WTC11 (cell line): ENCODE measurements around the gene ECI1. TPM values are rescaled to one million over a fixed set of nuclear protein-coding genes. Genes with fewer than 3 reads are reported as not detected.
"Not testable (repeated sequence)": the region's sequence is repeated elsewhere in the genome, so short reads cannot be mapped to it uniquely, and the experiment has no call there.

Experiments used
- ATAC-seq: fragments of 200-7000 bp; cut with Tn5 transposase; 2 replicates; pipeline ENCODE4 v1.10.0; 2021; ENCODE audit warnings: mild to moderate bottlenecking, moderate library complexity
- CTCF ChIA-PET: fragments of 300-600 bp; sonication (Branson Sonifier 250); formaldehyde crosslinking; loops from one replicate; lab custom pipeline; 2021; ENCODE audit warnings: antibody characterized with exemption; lab: Charles Lee
- POLR2A ChIA-PET: fragments of 350-600 bp; sonication (Branson Sonifier 250); formaldehyde crosslinking; loops from one replicate; lab custom pipeline; 2021; ENCODE audit warnings: antibody characterized with exemption; lab: Charles Lee
- DNase-seq: peaks from one replicate; pipeline ENCODE4 v3.0.0; 2021; ENCODE audit warnings: low spot score
- H3K27ac Mint-ChIP-seq: 2 replicates; pipeline ENCODE4 v1.8.0; 2021; ENCODE audit warnings: mixed read lengths
- H3K27me3 Mint-ChIP-seq: 2 replicates; pipeline ENCODE4 v1.8.0; 2021; ENCODE audit warnings: low read depth, mild to moderate bottlenecking, moderate library complexity, mixed read lengths
- H3K36me3 Mint-ChIP-seq: 2 replicates; pipeline ENCODE4 v1.8.0; 2021; ENCODE audit warnings: mixed read lengths
- H3K4me1 Mint-ChIP-seq: 2 replicates; pipeline ENCODE4 v1.8.0; 2022; ENCODE audit warnings: mixed read lengths
- H3K4me3 Mint-ChIP-seq: 2 replicates; pipeline ENCODE4 v1.8.0; 2021; ENCODE audit warnings: mild to moderate bottlenecking, moderate library complexity, mixed read lengths
- H3K9me3 Mint-ChIP-seq: 2 replicates; pipeline ENCODE4 v1.8.0; 2021; ENCODE audit warnings: mixed read lengths
- ELF4 ChIP-seq: sonication (generic); formaldehyde crosslinking; IDR thresholded peaks from 2 replicates; pipeline ENCODE4 v1.8.1; 2022; ENCODE audit warnings: low read depth, mild to moderate bottlenecking, moderate library complexity, missing genetic modification reagents
- EMX1 ChIP-seq: fragments of 250-450 bp; sonication (Bioruptor Pico); IDR thresholded peaks from 2 replicates; pipeline ENCODE4 v1.8.0; 2021; ENCODE audit warnings: mild to moderate bottlenecking
- ETV6 ChIP-seq: sonication (generic); formaldehyde crosslinking; IDR thresholded peaks from 2 replicates; pipeline ENCODE4 v1.8.1; 2022; ENCODE audit warnings: mild to moderate bottlenecking, missing genetic modification reagents
- GABPB1 ChIP-seq: sonication (generic); formaldehyde crosslinking; IDR thresholded peaks from 2 replicates; pipeline ENCODE4 v1.8.1; 2023; ENCODE audit warnings: mild to moderate bottlenecking, missing genetic modification reagents
- HMGA2 ChIP-seq: fragments of 250-450 bp; sonication (Bioruptor Pico); IDR thresholded peaks from 2 replicates; pipeline ENCODE4 v1.4.0; 2021; ENCODE audit warnings: mild to moderate bottlenecking, moderate library complexity
- JAZF1 ChIP-seq: fragments of 250-450 bp; sonication (Bioruptor Pico); IDR thresholded peaks from 2 replicates; pipeline ENCODE4 v1.9.0; 2021; ENCODE audit warnings: moderate library complexity, mild to moderate bottlenecking, inconsistent platforms
- NFYB ChIP-seq: sonication (generic); formaldehyde crosslinking; conservative IDR thresholded peaks from 2 replicates; pipeline ENCODE4 v1.8.0; 2022; ENCODE audit warnings: low read depth, missing genetic modification reagents
- NR1H2 ChIP-seq: sonication (generic); formaldehyde crosslinking; IDR thresholded peaks from 2 replicates; pipeline ENCODE4 v1.9.0; 2021; ENCODE audit warnings: mild to moderate bottlenecking, moderate library complexity, missing genetic modification reagents
- NR2C2 ChIP-seq: sonication (generic); formaldehyde crosslinking; IDR thresholded peaks from 2 replicates; pipeline ENCODE4 v1.8.0; 2022; ENCODE audit warnings: mild to moderate bottlenecking, missing genetic modification reagents
- NR3C1 ChIP-seq: sonication (generic); formaldehyde crosslinking; conservative IDR thresholded peaks from 2 replicates; pipeline ENCODE4 v1.8.1; 2023; ENCODE audit warnings: low read depth, mild to moderate bottlenecking, missing genetic modification reagents
- RORB ChIP-seq: fragments of 250-450 bp; sonication (Bioruptor Pico); IDR thresholded peaks from 2 replicates; pipeline ENCODE4 v1.9.0; 2021; ENCODE audit warnings: mild to moderate bottlenecking
- TP53 ChIP-seq: sonication (generic); formaldehyde crosslinking; IDR thresholded peaks from 2 replicates; pipeline ENCODE4 v1.8.1; 2023; ENCODE audit warnings: mild to moderate bottlenecking, missing genetic modification reagents
- ZNF232 ChIP-seq: sonication (generic); formaldehyde crosslinking; IDR thresholded peaks from 2 replicates; pipeline ENCODE4 v1.8.0; 2022; ENCODE audit warnings: mild to moderate bottlenecking, missing genetic modification reagents
- ZNF396 ChIP-seq: fragments of 250-450 bp; sonication (Bioruptor Pico); IDR thresholded peaks from 2 replicates; pipeline ENCODE4 v1.8.0; 2021; ENCODE audit warnings: mild to moderate bottlenecking, moderate library complexity, borderline replicate concordance
- ZNF423 ChIP-seq: fragments of 250-450 bp; sonication (Bioruptor Pico); IDR thresholded peaks from 2 replicates; pipeline ENCODE4 v2.1.2; 2022; ENCODE audit warnings: mild to moderate bottlenecking, moderate library complexity
- total RNA-seq: library from RNA; stranded (reverse); gene quantifications from 3 replicates; pipeline ENCODE4 v1.2.3, GENCODE V29; 2021
- TF ChIP-seq, protein P1 (sequence below): sonication (generic); formaldehyde crosslinking; IDR thresholded peaks from 2 replicates; pipeline ENCODE4 v1.8.0; 2022; ENCODE audit warnings: mild to moderate bottlenecking, missing genetic modification reagents
- TF ChIP-seq, protein P2 (sequence below): sonication (generic); formaldehyde crosslinking; conservative IDR thresholded peaks from 2 replicates; pipeline ENCODE4 v1.8.1; 2022; ENCODE audit warnings: mild to moderate bottlenecking, missing genetic modification reagents

Gene ECI1
- total RNA-seq, 1 experiment from 2014 or later: 100 TPM

DNA sequence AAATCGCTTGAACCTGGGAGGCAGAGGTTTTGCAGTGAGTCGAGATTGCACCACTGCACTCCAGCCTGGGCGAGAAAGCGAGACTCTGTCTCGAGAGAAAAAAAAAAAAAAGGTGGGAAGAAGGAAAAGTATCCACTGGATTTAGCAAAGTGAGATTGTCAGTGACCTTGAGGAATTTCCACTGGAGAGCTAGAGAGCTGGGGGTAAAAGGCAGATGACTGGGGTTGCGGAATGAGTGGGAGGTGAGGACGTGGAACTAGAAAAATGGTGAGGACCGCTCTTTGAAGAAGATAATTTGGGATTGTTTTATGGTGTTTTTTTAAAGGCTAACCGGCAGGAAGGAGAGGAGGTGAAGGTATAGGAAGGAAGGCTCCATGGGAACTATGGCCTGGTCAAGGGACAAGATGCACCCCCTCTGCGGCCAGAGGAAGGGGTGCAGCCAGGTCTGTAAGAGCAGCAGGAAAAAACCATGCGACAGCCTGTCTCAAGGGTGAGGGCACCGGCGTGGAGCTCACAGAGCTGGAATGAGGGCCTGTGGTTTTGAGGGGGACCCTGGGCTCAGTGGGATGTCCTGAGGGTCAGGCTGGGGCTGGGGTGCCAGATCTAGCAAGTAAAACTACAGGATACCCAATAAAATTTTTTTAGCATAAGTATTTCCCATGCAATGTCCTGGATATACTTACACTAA, 46.8 kb downstream of the ECI1 start:
- Mint-ChIP-seq H3K4me3 (peak overlapping the region; percentile 60), H3K27ac (0 out of 2 replicates have a peak overlapping the region, but pooled peaks have one; percentile 0), H3K36me3 (peaks cover 14% of the 10 kb centered on the region), H3K9me3 (no peaks in the 10 kb centered on the region), H3K27me3 (peaks cover 32% of the 10 kb centered on the region), H3K4me1 (peaks cover 11% of the 10 kb centered on the region)
- ATAC-seq: peak; percentile 4; the same call in 1 of the 2 replicates
- DNase-seq: no peak
- ChIA-PET CTCF (interaction anchor here (1.0 to 2.7 kb wide), 2 partner anchors 9 to 224 kb away, joined by 4 to 13 read pairs; partner anchors contain the start of gene CASKIN1), POLR2A (interaction anchor here (0.6 to 1.5 kb wide), 3 partner anchors 10 to 49 kb away, joined by 3 to 4 read pairs (median 3); partner anchors contain the start of genes ECI1, PGP and TRAF7)
- TF ChIP-seq TP53 (CRISPR knock-in tag) (0 out of 2 replicates have a peak, but pooled peaks have one; percentile 14), GABPB1 (CRISPR knock-in tag) (no peak), JAZF1 (CRISPR knock-in tag) (no peak)

DNA sequence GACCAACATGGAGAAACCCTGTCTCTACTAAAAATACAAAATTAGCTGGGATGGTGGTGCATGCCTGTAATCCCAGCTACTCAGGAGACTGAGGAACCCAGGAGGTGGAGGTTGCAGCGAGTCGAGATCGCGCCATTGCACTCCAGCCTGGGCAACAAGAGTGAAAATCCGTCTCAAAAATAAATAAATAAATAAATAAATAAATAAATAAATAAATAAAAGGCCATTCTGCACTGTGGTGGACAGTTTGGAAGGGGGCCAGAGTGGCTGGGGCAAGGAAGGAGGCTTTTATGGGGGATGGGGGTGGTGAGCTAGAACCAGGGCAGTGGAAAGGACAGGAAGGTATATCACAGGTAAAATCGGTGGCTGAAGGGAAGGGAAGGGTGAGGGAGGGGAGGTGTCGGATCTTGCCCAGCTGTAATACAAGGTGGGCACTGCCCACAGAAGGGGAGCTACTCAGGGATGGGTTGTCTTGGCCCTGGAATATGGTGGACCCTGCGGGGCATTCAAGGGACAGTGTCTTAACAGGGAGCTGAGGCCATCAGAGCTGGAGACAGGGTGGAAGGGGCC, 48.2 kb downstream of the ECI1 start:
- peaks cover 43% of the 10 kb centered on the region for H3K27me3 Mint-ChIP-seq
- POLR2A ChIA-PET: interaction anchor here (0.7 kb wide), 1 partner anchor 68 kb away, joined by 3 read pairs; no protein-coding TSS in a partner anchor
- not testable (repeated sequence) for DNase-seq, H3K9me3 Mint-ChIP-seq, H3K27ac Mint-ChIP-seq, ATAC-seq
- H3K36me3 Mint-ChIP-seq: peaks cover 13% of the 10 kb centered on the region
- peaks cover 11% of the 10 kb centered on the region for H3K4me1 Mint-ChIP-seq
- CTCF ChIA-PET: interaction anchor here (1.4 kb wide), 1 partner anchor 8 kb away, joined by 12 read pairs; no protein-coding TSS in a partner anchor
- H3K4me3 Mint-ChIP-seq: peak overlapping the region; percentile 35; the same call in 1 of the 2 replicates

DNA sequence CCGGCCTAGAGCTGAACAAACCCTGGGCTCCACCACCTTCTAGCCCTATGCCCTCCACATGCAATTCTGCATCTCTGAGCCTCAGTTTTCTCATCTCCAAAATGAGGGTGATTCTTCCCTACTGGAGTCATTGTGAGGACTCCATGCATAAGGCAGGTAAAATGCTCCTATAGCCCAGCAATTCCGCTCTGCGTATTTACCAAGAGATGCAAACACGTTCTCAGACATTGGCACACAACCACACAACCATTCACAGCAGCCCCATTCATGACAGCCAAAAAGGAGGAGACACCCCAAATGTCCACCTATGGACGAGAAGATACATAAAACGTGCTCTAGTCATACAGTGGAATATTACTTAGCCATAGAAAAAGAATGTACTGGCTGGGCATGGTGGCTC, 51.1 kb downstream of the ECI1 start:
- ATAC-seq (no peak), DNase-seq (no peak)
- Mint-ChIP-seq H3K4me3 (no peak overlapping the region), H3K36me3 (no peaks in the 10 kb centered on the region), H3K9me3 (no peaks in the 10 kb centered on the region), H3K27ac (no peak overlapping the region), H3K4me1 (peaks cover 5% of the 10 kb centered on the region), H3K27me3 (peaks cover 56% of the 10 kb centered on the region)
- TF ChIP-seq, protein P1, sequence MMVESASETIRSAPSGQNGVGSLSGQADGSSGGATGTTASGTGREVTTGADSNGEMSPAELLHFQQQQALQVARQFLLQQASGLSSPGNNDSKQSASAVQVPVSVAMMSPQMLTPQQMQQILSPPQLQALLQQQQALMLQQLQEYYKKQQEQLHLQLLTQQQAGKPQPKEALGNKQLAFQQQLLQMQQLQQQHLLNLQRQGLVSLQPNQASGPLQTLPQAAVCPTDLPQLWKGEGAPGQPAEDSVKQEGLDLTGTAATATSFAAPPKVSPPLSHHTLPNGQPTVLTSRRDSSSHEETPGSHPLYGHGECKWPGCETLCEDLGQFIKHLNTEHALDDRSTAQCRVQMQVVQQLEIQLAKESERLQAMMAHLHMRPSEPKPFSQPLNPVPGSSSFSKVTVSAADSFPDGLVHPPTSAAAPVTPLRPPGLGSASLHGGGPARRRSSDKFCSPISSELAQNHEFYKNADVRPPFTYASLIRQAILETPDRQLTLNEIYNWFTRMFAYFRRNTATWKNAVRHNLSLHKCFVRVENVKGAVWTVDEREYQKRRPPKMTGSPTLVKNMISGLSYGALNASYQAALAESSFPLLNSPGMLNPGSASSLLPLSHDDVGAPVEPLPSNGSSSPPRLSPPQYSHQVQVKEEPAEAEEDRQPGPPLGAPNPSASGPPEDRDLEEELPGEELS (CRISPR knock-in tag): no peak
- TF ChIP-seq NR3C1 (CRISPR knock-in tag) (no peak), NR2C2 (CRISPR knock-in tag) (no peak), ZNF396 (no peak), ETV6 (CRISPR knock-in tag) (no peak), HMGA2 (no peak), RORB (CRISPR knock-in tag) (no peak), ZNF423 (no peak), NFYB (CRISPR knock-in tag) (no peak), ZNF232 (no peak), EMX1 (CRISPR knock-in tag) (no peak), NR1H2 (no peak), ELF4 (CRISPR knock-in tag) (no peak)
- TF ChIP-seq, protein P2, sequence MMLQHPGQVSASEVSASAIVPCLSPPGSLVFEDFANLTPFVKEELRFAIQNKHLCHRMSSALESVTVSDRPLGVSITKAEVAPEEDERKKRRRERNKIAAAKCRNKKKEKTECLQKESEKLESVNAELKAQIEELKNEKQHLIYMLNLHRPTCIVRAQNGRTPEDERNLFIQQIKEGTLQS (CRISPR knock-in tag): no peak
- ChIA-PET CTCF (interaction anchor here (0.9 kb wide), 1 partner anchor 15 kb away, joined by 3 read pairs; no protein-coding TSS in a partner anchor), POLR2A (interaction anchor here (1.1 kb wide), 1 partner anchor 10 kb away, joined by 4 read pairs; the partner anchor contains the start of gene BRICD5)
